Stimulated activated CD4-positive, alpha-beta T cell treated with anti-CD3 and anti-CD28 coated beads, Interleukin-4, amount 100 ng/mL, for 24 hours (primary cell): Measurements from ENCODE around the gene TMEM131.

ENCODE experiments used
- DNase-seq: peaks from one replicate; pipeline ENCODE4 v3.0.0-alpha.2; 2020

TMEM131 gene

GRCh38 chr2:97752342-97753334, 243.1 kb downstream of the TMEM131 start:
- DNase-seq, result no peak

GRCh38 chr2:97751752-97752151, 244.0 kb downstream of the TMEM131 start:
- no peak for DNase-seq

GRCh38 chr2:97750017-97750416, 245.7 kb downstream of the TMEM131 start:
- DNase-seq, result no peak

- DNase-seq, result no peak
These were observed 246.2 kb downstream of the TMEM131 start for GRCh38 chr2:97749581-97749980.

- DNase-seq, result no peak
These were observed 248.0 kb downstream of the TMEM131 start for GRCh38 chr2:97747716-97748115.

GRCh38 chr2:97747285-97747684, 248.5 kb downstream of the TMEM131 start:
- no peak for DNase-seq

GRCh38 chr2:97745474-97746174, 250.1 kb downstream of the TMEM131 start:
- peak; percentile 67 for DNase-seq

- DNase-seq, result no peak
These were observed 251.8 kb downstream of the TMEM131 start for GRCh38 chr2:97743913-97744312.

GRCh38 chr2:97742381-97742847, 253.3 kb downstream of the TMEM131 start:
- DNase-seq, result peak; percentile 33

GRCh38 chr2:97741686-97742085, 254.1 kb downstream of the TMEM131 start:
- DNase-seq, result no peak

GRCh38 chr2:97741251-97741650, 254.5 kb downstream of the TMEM131 start:
- DNase-seq, result no peak

GRCh38 chr2:97740590-97741182, 255.1 kb downstream of the TMEM131 start:
- peak; percentile 40 for DNase-seq

- DNase-seq, result no peak
These were observed 255.9 kb downstream of the TMEM131 start for GRCh38 chr2:97739893-97740245.

GRCh38 chr2:97739020-97739892, 256.5 kb downstream of the TMEM131 start:
- no peak for DNase-seq

- DNase-seq, result no peak
These were observed 257.3 kb downstream of the TMEM131 start for GRCh38 chr2:97738179-97739019.

- no peak for DNase-seq
These were observed 258.1 kb downstream of the TMEM131 start for GRCh38 chr2:97737421-97738178.

GRCh38 chr2:97736608-97737330, 259.0 kb downstream of the TMEM131 start:
- no peak for DNase-seq

GRCh38 chr2:97736185-97736584, 259.6 kb downstream of the TMEM131 start:
- no peak for DNase-seq

GRCh38 chr2:97735161-97735561, 260.6 kb downstream of the TMEM131 start:
- no peak for DNase-seq
